GM18502 (cell line): ENCODE results near the gene MFNG.

Experiments used
- ATAC-seq: cut with Tn5 transposase; IDR thresholded peaks from one replicate; pipeline ENCODE4 v1.9.1; 2021; ENCODE audit warnings: mild to moderate bottlenecking; ENCODE audit not compliant: unreplicated experiment, poor library complexity

The MFNG gene

DNA sequence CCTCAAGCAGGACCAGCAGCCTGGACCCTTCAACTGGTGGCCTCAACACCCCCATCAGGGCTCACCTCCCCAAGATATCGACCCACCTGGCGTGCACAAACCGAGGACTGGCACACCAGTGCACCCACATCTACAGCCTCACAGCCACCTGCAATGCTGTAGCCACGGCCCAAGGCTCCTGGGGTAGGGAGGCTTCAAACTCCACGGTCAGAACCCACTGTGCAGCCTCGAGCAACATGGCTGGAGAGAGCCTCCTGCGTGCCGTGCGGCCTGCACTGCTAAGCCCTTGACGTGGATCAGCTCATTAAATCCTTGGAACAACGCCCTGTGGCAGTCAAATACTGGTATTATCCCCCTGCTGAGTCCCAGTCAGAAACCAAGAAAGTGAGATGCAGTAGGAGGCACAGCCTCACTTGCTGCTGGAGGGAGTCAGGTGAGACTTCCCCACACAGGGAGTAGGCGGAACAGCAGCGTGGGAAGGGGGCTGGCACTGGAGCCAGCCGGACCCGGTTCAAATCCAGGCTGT, 28.4 kb upstream of the MFNG start:
- ATAC-seq = no peak

DNA sequence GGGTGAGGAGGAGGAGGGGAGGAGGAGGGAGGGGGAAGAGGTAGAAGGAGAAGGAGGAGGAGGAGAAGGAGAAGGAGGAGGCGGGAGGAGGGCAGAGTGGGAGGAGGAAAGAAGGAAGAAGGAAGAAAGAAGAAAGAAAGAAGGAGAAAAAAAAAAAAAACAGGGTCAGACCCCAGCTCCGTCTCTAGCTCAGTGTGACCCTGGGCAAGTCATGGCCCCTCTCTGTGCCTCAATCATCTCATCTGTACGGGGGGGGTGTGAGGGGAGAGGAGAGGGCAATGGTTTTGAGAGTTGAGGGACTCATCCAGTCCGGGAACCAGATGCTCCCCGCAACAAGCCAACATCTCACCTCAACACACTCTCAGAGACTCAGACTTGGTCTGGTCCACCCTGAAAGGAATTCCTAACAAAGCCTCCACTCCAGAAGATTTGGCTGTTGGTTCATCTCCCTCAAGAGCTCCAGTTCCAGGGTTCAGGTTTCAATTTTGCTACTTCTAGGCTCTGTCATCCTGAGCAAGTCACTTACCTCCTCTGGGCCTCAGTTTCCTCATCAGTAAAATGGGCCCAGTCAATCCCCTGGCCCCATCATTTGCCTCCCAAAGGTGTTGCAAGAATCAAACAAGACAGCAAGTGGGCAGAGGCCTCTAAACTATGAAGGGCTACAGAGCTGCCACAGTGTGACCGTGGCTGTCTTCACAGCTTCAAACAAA, 25.4 kb upstream of the MFNG start:
- no peak for ATAC-seq

DNA sequence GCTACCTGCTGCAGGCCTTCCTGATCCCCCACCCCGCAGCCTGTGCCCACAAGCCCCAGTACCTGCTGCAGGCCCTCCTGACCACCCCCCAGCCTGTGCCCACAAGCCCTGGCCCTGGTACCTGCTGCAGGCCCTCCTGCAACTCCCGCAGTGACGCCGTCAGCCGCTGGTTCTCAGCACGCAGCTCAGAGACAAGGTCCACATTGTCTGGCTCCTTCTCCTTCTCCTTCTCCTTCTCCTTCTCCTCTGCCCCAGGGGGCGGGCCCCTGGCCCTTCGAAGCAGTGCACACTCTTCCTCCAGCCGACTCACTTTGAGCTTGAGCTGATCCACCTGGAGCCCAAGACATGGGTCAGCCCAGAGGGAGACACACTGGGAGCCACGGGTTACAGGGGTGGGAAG, 23.9 kb upstream of the MFNG start:
- no peak for ATAC-seq

DNA sequence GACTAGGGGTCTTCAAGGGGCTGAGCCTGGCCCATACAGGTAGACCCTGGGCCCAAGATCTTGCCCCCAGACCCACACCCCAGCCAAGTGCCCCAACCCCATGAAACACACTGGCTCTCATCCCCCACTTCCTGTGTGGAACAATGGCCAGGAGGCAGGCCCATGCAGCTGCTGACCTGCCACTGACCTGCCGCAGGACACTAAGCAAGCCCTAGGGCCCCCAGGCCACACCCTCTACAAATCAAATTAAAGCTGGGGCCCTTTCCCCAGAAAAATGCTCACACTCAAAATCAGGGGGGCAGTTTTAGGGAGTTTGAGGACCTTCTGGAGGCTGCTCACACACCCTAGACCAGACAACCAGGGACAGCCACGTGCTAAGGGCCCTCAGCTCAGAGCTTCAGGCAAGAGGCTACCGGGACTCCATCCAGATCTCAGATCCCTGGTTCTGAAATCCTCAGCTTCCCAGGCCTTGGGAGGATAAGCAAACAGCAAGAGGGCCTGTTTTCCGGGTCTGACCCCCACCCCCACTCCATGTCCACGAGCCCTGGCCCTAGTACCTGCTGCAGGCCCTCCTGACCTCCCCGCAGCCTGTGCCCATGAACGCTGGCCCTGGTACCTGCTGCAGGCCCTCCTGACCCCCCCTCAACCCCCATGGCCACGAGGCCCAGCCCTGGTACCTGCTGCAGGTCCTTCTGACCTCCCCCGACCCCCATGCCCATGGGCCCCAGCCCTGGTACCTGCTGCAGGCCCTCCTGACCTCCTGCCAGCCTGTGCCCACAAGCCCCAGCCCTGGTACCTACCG, 23.1 kb upstream of the MFNG start:
- ATAC-seq = no peak

DNA sequence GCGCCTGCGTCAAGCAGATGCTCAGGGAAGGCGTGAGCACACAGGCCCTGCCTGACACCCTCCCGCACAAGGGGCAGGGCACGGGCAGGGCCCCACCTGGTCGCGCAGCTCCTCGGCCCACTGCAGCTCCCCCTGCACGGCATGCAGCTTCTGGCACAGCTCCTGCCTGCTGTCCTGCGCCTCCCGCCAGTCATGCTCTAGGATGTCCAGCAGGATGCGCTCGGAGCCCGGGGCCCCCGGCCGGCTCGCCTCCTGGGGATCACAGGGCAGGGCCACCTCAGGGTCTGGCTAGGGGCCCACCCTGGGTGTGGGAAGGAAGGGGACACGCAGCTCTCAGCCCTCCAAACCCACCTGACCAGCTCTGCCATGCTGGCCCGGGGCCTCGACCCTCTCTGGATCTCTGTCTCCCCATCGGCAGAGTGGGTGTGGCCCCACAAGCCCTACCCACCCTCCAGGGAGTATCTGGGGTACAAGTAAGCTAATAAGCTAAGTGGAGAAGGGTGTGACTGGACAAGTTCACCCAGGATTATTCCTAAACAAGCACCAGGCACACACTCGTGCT, 22.3 kb upstream of the MFNG start:
- no peak for ATAC-seq

GRCh38 chr22:37507731-37508130, 21.5 kb upstream of the MFNG start:
- ATAC-seq = no peak

DNA sequence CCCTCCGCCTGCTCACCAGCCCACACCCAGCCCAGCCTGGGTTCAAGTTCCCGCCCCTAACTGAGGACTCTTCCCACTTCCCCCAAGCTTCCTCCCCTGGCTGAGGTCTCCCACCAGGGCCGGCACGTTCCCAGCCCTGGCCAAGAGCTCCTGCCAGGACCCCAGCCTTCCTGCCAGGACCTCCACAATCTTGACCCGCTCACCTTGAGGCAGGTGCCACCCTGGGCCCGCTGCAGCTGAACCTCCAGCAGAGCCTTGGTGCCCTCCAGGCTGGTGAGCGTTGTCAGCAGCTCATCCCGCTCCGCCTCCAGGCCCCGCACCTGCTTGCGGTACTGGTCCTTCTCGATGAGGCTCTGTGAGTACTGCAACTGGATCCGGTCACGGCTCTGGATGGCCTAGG, 19.8 kb upstream of the MFNG start:
- no peak for ATAC-seq

DNA sequence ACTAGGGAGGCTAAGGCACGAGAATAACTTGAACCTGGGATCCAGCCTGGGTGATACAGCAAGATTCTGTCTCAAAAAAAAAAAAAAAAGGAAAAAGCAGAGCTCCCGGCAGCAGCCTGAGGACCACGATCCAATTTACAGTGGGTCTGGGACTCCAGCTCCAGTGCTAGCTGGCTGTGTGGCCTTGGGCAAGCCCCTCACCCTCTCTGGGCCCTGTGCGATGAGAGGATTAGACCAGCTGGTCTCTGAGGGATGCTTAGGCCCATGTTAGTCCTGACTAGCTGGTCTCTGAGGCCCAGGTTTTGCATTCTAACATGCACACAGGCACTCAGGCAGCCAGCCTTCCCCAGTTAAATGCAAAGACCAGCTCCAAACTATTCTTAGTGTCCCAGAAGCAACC, 19.4 kb upstream of the MFNG start:
- ATAC-seq = no peak

- ATAC-seq = no peak
These were observed 18.8 kb upstream of the MFNG start for GRCh38 chr22:37504964-37505363.

DNA sequence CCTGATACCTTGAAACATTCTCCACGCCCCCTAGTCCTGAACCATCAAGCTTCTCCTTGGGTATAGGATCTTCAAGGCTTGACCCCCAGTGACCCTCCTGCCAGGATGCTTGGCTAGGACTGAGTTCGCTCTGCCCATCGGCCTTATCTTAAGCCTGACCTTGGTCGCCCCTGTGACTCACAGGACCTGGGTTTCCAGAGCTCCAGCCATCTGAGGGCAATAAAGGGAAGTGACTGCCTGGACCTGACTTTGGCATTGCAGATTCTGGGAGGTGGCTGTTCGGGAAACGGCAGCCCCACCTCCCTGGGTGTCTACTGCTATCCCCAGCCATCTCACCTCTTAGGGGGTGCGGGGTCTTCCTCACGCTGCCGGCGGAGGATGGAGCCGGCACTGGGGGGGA, 17.7 kb upstream of the MFNG start:
- no peak for ATAC-seq

DNA sequence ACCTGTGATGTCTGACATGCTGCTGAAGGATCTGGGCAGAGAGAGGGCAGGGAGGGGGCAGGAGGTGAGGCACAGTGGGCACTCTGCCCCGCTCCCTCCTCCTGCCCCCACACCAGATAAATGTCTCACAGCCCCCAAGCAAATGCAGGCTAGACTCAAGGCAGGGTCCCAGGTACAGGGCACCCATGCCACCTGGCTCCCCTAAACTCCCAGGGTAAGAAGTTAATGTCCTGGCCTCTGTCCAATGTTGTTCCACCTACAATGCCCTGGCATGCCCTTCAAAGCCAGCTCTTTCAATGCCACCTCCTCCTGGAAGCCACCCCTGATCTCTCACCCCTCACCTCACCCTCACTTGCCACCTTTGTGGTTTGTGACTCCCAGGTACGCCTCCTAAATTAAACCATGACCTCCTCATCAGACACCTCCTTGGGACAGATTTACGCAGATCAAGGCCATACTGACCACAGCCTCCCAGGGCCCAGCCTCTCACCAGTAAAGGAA, 17.0 kb upstream of the MFNG start:
- no peak for ATAC-seq

DNA sequence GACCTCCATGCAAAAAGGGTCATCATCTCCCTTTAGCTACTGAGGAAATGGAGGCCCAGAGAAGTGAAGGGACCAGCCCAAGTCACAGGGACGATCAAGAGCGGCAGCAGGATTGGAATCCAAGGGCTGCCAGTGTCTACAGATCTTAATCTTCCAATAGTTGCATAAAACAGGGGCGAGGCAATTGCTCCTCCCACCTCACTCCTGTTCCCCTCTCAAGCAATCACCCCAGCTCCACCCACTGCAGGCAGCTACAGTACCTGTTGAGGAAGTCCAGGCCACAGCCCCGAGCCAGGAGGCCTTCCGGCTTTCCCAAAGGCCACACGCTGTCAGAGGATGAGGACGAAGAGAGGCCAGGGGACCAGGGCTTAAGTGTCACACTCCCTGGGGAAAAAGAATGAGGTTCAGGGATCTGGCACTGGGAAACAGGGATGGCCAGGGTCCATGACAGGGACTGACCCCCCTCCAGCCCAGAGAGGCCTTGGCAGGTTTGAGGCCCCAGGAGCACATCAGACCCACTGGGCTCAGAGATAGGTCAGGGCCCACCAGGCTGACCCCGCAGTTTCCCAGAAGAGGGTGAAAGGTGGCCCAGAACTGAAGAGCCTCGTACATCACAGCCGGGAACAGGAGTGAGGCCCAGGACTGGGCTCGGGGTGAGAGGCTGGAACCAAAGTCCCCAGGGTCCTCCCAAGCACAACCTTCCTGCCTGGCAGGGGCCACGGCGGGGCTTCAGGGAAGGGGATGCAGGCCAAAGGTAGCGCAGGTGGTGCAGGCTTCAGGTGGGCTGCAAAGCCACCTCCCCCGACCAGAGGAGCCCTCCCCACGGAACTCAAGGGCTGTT, 16.4 kb upstream of the MFNG start:
- ATAC-seq = no peak

- ATAC-seq = no peak
These were observed 15.6 kb upstream of the MFNG start for GRCh38 chr22:37501610-37502341.

DNA sequence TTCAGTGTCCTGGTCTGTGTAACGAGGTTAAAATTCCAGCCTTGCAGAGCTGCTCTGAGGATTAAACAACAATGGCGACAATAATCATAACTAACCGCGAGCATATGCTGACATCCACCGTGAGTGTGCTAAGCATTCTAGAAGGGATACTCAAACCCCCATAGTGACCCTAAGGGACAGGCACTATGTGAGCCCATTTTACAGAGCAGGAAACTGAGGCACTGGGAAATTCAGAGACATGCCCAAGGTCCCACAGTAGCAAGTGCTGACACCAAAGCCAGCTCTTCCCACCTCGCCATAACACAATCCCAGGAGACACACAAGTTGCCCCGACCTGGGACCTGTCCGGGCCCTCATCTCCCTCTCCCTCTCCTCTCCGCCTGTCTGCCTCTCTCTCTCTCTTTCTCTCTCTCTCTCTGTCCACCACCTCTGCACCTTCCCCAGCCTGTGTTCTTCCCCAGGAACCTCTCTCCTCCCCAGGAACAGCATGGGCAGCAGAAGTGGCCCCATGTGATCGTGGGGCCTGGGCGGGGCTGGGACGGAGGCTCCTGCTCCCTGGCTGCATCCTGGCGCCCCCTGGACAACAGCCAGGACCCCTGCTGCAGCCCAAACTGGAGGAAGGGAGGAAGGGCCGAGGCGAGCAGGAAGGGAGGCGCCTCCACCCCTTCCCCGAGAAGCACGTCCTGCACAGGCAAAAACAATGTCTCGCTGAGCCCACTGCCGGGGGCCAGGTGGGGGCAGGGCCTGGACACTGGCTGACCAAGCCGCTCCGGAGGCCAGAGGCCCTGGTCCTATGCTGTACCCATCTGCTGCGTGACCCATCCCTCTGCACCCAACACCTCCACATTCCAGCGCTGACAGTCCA, 14.8 kb upstream of the MFNG start:
- ATAC-seq = no peak

DNA sequence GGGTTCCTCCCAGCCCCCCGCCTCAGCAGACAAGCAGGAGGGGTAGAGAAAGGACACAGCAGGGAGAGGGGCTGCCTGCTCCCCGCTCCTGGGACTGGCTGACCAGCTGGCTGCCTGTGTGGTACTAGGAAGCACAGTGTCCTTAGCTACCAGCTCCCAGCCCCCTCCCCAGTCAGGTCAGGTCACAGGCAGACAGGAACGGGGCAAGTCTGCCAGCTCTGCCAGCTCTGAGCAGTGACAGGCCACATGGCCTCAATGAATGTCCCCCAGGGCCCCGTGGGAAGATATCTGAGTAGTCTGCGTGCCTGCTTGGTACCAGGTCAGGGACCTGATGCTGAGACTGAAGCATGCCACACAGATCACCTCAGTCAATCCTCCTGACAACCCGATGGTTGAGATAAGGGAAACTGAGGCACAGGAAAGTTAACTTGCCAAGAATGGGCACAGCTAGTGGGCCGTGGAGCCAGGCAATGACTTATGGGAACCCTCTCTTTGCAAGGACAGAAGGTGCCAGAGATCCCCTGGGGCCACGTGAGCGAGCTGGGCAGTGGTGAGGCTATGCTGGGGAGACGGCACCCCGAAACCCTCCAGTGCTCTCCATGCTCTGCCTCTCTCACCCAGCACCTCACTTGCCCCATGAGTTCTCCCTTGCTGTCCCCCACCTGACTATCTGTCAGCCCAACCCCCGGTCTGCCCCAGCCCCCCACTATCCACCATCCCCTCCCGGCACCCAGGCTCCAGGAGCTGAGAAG, 13.8 kb upstream of the MFNG start:
- ATAC-seq = no peak

DNA sequence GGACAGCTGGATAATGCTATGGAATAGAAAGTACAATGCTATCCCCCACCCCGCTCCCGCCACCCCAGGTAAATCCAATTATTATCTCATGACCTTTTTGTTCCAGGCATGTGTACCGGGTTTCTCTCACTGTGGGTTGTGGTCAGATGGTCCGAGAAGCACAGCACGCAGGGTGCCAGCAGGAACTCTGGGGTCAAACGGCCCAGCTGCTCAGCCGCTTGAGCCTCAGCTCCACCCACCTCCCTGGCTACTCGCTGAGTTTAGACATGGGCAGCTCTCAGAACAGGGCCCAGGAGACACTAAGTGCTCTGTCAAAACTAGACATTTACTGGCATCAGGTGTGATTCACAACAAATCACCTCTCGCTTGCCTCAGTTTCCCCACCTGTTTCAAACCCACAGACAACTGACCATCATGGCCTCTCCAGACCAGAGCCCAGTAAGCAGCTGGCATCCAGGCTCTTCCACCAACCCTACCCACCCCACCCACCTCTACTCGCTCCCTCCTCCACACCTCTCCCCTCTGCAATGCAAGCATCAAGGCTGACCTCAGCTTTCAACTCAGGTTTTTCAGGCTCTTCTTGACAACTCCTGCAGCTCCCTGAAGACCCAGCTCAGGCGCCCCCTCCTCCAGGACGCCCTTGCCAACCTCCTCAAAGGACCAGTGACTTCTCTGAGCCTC, 13.0 kb upstream of the MFNG start:
- ATAC-seq = no peak

DNA sequence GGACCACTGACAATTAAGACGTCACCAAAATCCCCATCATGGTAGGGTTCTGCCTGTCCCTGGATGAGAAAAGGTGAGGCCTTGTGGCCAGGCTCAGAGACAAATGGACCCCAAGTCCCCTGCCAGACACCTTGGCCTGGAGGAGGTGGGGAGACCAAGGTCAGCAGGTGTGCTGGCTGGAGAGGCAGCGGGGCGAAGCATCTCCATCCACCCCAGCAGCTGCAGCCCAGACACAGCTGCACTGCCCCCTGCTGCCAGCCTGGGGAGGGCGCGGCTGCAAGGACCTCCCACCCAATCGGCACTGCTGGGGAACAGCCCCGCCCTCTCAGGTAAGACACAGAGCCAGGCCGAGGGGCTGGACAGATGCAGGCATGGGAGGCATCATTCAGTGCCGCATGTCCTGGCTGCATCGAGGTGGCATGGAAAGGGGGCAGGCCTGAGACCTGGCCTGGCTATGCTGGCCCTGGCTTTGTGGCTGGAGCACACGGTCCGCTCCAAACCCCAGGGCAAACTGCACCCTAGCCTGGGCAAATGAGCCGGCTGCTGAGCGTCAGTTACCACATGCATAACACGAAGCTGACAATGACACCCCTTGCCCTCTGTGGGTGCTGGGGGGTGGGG, 12.2 kb upstream of the MFNG start:
- ATAC-seq = no peak
